GM10266 (cell line): ENCODE measurements around the gene NLN.

Experiments
- DNase-seq: peaks from one replicate; pipeline ENCODE4 v3.0.0; 2012; ENCODE audit errors: extremely low spot score
- TF ChIP-seq, protein P1 (sequence below): IDR thresholded peaks from 2 replicates; pipeline ENCODE4 v1.5.1; 2012; ENCODE audit warnings: mild to moderate bottlenecking, low read depth; ENCODE audit not compliant: control insufficient read depth, insufficient read depth; ENCODE audit errors: missing control alignments

NLN gene

DNA sequence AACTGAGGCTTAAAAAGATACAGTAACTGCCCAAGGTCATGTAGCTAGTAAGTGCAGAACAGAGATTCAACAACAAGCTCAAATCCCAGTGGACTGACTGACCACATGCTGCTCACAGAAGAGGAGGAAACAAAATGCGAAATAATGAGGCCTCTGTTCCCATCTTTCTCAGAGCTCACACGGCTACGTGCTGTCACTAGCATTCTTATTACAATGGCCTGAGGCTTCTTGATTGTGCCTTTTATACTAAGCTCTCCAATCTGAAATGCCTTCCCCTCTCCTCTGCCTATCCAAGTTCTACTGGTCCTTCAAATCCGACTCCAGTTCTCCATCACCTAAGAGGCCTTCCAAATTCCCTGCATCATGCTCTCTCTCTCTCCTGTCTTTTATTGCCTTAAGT lies 26.1 kb upstream of the NLN start:
- no peak for DNase-seq

GRCh38 chr5:65696892-65697291 lies 25.1 kb upstream of the NLN start:
- DNase-seq = no peak

More for the DNA sequence above, 26.1 kb upstream of the NLN start:
- TF ChIP-seq, protein P1, sequence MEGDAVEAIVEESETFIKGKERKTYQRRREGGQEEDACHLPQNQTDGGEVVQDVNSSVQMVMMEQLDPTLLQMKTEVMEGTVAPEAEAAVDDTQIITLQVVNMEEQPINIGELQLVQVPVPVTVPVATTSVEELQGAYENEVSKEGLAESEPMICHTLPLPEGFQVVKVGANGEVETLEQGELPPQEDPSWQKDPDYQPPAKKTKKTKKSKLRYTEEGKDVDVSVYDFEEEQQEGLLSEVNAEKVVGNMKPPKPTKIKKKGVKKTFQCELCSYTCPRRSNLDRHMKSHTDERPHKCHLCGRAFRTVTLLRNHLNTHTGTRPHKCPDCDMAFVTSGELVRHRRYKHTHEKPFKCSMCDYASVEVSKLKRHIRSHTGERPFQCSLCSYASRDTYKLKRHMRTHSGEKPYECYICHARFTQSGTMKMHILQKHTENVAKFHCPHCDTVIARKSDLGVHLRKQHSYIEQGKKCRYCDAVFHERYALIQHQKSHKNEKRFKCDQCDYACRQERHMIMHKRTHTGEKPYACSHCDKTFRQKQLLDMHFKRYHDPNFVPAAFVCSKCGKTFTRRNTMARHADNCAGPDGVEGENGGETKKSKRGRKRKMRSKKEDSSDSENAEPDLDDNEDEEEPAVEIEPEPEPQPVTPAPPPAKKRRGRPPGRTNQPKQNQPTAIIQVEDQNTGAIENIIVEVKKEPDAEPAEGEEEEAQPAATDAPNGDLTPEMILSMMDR = no peak

DNA sequence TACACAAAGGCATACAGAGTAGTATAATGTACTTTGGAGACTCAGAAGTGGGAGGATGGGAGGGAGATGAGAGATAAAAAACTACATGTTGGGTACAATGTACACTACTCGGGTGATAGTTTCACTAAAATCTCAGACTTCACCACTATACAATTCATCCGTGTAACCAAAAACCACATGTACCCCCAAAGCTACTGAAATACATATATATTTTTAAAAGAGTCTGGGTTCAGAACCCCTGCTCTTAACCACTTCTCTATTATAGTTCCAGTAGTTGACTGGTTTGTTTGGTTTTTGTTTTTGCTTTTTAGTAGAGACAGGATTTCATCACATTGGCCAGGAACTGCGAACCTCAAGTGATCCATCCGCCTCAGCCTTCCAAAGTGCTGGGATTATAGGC lies 22.7 kb upstream of the NLN start:
- TF ChIP-seq, protein P1 = no peak
- DNase-seq = no peak

More at GRCh38 chr5:65696892-65697291, 25.1 kb upstream of the NLN start:
- TF ChIP-seq, protein P1 = no peak

- TF ChIP-seq, protein P1 = no peak
- DNase-seq = no peak
These were observed 20.0 kb upstream of the NLN start for GRCh38 chr5:65702036-65702435.

DNA sequence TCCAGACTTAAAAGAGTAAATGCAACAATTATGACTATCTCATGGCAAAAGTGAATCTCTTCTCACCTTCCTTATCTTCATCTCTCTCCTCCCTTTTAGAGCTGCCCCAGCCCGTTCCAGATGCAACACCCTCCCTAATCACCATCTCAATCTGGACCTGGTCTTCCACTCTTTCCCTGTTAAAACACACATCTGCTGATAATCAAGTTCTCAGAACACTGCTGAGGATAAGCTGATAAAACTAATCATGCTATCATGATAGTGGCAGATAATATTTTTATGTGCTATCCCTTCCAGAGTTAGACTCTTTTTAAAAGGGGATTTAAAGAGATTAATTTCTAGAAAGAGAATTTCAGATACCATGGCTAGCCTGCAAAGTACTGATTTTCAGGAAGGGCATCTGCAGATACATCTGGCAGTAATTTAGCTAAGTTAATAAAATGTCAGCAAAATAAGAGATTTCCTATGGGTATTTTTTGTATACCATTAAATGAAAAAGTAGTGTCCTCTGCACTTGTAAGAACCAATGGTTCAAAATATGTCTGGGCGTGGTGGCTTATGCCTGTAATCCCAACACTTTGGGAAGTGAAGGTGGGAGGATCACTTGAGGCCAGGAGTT lies 17.3 kb upstream of the NLN start:
- no peak for DNase-seq
- TF ChIP-seq, protein P1 = no peak

- TF ChIP-seq, protein P1 = no peak
- no peak for DNase-seq
These were observed 14.3 kb upstream of the NLN start for GRCh38 chr5:65707663-65708062.

- DNase-seq = no peak
- TF ChIP-seq, protein P1 = no peak
These were observed 13.9 kb upstream of the NLN start for GRCh38 chr5:65708145-65708544.
